LNCAP (cell line): Measurements from ENCODE around the gene TNFRSF8.

Source experiments
- CTCF ChIP-seq: fragments of 450-650 bp; IDR thresholded peaks from 2 replicates; pipeline ENCODE4 v1.5.1; 2017; ENCODE audit warnings: mild to moderate bottlenecking

The TNFRSF8 gene

GRCh38 chr1:12075195-12076114 is 12.4 kb downstream of the TNFRSF8 start:
- no peak for TF ChIP-seq CTCF

DNA sequence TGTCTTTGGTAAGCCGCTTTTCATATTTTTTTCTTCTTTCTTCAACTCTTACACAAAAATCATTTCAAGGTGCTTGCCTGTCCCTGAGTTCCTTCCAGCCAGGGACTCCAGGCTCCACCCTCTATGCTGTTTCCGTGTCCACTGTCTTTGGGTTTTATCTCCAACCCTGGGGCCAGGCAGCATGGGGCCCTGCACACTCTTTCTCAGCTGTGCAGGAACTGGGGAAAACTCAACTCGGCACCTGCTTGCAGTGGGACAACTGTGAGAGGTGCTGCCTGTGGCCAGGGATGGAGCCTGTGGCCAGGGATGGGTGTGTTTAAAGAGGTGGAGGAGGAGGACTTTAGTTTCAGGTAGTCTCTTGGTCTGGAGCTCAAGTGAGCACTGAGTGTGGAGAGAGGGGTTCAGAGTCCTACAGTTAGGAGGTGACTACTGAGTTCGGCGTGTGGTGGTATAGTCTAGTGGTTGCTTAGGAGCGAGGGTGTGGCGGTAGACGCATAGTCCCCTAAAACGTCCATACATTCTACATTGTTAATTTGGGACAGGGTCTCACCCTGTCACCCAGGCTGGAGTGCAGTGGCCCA is 13.4 kb downstream of the TNFRSF8 start:
- no peak for TF ChIP-seq CTCF

GRCh38 chr1:12078575-12078937 is 15.5 kb downstream of the TNFRSF8 start:
- no peak for TF ChIP-seq CTCF

GRCh38 chr1:12078938-12079861 is 16.1 kb downstream of the TNFRSF8 start:
- peak; percentile 47 for TF ChIP-seq CTCF

- TF ChIP-seq CTCF = no peak
Measured at GRCh38 chr1:12080156-12080555, 17.1 kb downstream of the TNFRSF8 start.

GRCh38 chr1:12080773-12081556 is 17.9 kb downstream of the TNFRSF8 start:
- no peak for TF ChIP-seq CTCF
